Measurements from ENCODE around the gene CPM. TPM values are rescaled to one million over a fixed set of nuclear protein-coding genes. Genes with fewer than 3 reads are reported as not detected.

The CPM gene
- total RNA-seq: 32.5 TPM

DNA sequence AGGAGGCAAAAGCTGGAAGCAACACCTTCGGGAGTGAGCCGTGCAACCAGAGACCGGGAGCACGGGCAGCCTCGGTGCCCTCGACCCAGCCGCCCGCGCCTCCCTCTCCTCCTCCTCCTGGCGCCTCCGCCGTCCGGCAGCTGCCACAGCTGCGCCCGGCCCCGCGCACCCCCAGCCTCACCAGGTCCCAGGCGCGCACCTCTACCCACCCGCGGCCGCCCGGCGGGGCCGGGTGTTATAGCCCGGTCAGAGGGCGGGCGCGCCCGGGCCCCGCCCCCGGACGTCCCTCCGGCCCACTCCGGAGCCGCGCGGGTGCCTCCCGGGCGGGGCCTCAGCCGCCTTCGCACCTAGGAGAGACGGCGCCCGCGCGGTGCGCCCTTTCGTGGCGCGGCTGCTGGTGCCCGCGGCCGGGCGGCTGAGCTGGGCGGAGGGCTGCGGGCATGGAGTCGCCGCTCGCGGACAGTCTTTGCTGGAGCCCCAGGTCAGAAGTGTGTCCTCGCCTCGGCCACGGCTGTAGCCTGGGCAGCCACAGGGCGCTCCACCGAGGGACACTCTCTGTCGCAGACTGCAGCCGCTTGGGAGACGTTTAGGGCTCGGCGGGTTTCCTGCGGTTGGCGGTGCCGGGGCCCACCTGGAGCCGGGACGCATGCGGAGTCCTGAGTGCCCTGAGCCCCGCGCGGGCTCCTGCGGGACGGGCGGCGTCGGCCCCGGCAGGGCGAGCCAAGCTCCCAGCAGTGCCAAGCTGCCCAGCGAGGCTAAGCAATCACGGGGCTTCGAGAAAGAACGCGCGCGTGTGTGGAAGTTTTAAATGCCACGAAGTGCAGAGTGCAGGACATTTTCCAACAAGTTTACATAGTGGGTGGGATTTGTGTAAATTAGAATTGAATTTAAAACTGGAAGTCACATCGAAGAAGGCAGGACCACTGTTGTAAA is at the start of gene CPM:
CPM (minus strand) TSS at position 211 of the 933 bp plus-strand sequence. CDS start 334 bp downstream, outside the sequence.
- peak; percentile 79 for DNase-seq (ENCODE audit: low spot score)
- ATAC-seq: peak; percentile 95
- intact Hi-C loops (cut with DNase I): no loop called here

DNA sequence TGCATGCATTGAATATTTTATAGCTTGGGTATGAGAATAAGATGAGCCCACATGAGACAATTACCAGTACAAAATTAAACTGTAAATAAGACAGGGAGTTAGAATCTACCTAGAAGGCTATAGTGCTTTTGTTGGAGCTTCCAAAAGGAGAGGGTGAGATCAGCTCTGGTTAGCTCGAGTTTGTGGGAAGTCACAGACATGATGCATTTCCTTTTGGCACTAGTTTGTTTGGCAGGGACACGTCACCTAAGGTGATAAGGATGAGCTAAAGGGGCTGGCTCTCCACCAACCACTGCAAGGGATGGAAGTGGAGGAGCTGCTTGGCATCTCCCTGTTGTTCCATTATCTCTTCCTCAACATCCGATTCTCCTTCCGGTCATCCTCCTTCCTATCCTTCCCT is 48.5 kb upstream of the CPM start:
- intact Hi-C loops (cut with DNase I): no loop called here
- no peak for DNase-seq (ENCODE audit: low spot score)
- ATAC-seq: no peak

DNA sequence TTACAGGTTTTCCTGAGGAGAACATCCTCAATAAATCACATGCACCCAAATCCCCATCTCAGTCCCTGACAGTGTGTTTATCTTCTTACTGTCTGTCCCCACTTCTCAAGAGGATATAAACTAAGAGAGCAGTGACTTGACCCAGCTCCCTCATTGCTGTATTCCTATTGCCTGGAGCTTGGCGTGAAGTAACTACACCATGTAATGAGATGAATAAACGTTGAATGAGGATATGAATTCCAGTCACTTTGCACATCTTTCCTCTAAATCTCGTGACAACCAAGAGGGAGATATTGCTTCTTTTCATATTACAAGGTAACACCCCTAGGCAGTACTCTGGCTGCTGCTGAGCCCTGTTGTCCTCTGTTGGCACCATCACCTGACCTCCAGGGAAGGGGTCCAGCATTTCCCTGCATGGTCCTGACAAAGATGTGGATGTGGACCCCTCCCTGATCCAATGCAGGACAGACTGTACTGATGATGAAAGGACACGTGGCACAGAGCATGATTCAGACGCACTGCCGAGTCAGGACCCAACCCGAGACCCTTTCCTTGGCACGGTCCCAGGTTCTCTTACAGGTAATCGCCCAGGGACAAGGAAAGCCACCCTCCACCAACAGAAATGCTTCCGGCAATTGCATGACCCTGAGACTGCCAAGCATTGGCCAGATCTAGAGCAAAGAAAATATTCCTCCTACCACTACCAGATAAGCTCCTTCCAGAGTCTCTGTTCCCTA is 47.7 kb upstream of the CPM start:
- DNase-seq (ENCODE audit: low spot score): no peak
- ATAC-seq: no peak
- intact Hi-C loops (cut with DNase I): no loop called here

DNA sequence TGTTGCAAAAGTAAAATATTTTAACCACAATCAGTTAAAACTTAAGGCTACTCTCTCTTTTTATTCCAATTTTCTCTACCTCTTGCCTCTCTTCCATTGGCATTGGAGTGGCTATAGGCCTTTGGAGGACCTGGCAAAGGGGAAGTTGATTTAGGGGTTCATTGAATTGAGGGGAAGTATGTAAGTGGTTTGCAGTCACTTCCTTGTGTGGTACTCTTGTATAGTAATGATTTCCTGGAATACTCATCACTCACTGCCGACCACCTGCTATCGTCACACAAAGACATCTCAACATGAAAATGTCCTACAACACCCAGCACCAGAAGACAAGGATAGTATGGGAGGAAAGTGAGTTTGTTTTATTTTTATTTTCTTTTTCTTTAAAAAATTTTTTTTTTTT is 45.7 kb upstream of the CPM start:
- DNase-seq (ENCODE audit: low spot score): no peak
- peak; percentile 18 for ATAC-seq
- intact Hi-C loops (cut with DNase I): no loop called here

DNA sequence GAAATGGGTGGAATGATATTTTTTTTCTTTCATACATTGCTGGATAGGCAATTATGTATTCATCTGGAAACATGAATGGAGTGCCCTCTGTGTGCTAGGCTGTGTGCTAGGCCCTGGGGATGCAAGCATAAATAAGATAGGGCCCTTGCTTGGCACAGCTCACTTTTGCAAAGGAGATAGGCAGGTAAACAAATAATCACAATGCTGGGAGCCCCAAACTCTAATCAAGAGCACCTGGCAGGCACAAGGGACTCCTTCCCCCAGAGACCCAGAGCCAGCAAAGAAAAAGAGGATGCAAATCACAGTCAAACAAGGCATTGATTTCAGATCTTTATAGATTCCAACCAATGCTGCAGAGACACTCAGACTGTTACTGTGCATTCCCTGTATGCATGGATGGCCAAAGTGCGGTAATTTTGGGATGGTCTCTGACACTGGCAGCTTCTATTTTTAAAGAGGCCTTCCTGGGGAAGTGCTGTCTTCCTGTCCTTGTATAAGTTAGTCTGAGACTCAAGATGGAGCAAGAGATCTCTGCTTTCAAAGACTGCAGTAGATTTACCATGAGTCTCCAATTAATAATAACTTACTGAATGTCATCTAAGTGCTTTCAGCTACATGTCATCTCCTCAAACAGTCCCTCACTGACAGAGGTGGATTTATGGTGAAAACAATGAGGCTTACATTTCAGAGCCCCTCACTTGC is 45.1 kb upstream of the CPM start:
- ATAC-seq: peak; percentile 26
- DNase-seq (ENCODE audit: low spot score): no peak
- intact Hi-C loops (cut with DNase I): no loop called here

DNA sequence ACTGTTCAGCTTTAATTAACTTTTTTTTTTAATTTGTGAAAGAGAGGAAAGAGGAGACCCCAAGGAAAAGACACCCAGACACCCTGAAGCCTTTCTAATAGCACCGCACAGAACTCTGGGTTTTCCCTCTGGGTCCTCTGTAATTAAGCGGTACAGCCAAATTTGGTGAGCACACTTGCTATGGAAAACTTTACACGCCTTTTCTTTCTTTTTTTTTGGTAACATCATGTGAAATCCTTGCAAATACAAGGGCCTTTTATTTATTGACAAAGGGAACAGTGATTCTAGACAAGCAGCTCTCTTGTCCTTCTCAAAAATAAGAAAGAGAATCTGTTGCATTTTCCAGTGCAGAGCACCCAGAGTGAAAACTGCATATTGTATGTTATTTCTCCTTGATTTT is 44.4 kb upstream of the CPM start:
- intact Hi-C loops (cut with DNase I): no loop called here
- peak; percentile 85 for ATAC-seq
- DNase-seq (ENCODE audit: low spot score): no peak

DNA sequence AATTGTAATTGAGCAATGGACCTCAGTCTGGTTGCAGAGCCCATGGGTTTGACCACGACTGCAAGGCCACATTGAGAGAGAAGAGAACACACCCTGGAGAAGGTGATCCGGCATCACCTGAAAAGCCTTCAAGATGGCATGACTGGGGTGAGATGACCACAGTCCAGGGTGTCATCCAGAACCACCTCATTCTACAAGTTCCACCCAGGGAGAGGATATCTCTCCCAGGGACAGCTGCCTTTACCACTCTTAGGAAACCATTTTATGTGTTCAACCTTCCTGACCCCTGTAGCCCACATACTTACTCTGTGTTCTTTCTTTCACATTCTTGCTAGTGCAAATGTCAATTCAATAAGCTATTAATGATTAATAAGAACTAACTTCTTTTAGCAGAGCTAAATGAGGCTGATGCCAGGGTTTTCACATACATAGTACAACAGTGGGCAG is 43.4 kb upstream of the CPM start:
- ATAC-seq: no peak

DNA sequence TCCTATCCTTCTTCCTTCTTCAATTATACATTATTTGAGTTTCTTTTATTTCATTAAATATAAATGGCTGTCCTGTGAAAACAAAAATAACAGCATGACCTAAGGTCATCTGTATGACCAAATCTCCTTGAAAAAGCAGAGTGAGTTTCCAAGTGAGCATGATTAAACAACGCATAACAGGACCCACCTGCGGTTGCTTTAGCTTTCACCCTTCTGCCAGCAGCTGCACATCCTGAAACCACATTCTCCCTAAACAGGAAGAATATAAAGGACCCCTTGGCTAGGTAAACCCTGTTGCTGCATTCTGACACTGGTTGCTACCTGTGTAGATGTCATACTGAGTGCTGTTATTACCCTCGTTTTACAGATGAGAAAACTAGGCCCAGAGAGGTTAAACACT is 42.8 kb upstream of the CPM start:
- DNase-seq (ENCODE audit: low spot score): no peak
- ATAC-seq: no peak
- intact Hi-C loops (cut with DNase I): no loop called here

More for the DNA sequence above, 43.4 kb upstream of the CPM start:
- DNase-seq (ENCODE audit: low spot score): no peak
- intact Hi-C loops (cut with DNase I): no loop called here

DNA sequence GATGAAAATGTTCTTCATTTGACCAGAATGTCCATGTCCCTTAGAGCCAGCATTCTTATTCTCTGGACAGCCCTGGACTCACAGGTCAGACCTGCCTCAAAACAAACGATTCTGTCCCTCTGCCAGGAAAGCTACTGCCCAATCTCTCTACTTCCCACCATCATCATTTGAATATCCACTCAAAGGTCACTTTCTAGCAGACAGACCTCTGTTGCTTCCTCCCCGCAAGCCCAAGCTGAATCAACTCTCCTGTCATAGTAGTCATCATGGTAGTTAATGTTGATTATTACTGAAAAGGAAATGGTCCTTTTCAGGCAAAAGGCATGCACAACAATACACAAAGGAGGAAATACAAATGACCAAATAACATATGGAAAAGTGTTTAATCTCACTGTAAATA is 39.6 kb upstream of the CPM start:
- no peak for DNase-seq (ENCODE audit: low spot score)
- no peak for ATAC-seq
- intact Hi-C loops (cut with DNase I): no loop called here

DNA sequence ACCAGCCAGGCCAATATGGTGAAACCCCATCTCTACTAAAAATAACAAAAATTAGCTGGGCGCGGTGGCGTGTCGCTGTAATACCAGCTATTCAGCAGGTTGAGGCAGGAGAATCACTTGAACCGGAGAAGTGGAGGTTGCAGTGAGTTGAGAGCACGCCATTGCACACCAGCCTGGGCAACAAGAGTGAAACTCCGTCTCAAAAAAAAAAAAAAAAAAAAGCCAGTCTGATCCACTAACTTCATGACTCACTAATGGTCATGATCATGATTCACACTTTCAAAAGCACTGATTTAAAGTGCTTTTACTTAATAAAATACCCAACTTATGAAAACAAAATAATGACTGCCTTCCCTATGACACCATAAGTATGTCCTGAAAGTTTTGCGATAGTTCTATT is 38.4 kb upstream of the CPM start:
- ATAC-seq (no peak), DNase-seq (ENCODE audit: low spot score) (no peak)
- intact Hi-C loops (cut with DNase I): no loop called here

DNA sequence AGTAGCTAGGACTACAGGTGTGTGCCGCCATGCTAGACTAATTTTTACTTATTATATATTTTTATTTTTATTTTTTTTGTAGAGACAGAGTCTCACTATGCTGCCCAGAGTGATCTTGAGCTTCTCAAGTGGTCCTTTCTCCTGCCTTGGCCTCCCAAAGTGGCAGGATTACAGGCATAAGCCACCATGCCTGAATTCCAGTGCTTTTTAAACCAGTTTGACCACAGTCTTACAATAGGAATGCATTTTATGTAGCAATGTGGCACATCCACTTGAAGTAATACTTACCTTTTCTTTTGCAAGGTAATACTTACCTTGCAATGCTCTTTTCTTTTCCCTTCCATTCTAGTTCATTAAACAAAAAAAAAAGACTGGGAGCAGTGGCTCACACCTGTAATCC is 38.0 kb upstream of the CPM start:
- no peak for DNase-seq (ENCODE audit: low spot score)
- intact Hi-C loops (cut with DNase I): no loop called here
- ATAC-seq: no peak

DNA sequence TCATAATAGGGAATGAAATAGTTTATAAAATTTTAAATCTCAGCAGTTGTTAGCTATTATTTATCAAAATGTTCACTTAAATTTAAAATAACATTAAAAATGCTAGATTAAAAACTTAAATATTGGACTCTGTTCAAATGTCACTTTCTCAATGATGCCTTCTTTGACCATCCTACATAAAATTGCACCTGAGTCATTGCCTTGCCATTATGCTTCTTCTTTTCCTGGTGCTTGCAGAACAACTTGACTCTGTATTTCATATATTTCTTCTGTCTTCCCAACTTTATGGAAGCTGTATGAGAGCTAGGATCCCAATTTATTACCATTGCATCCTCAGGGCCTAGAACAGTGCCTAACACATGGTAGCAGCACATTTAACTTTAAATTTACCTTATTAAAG is 37.3 kb upstream of the CPM start:
- ATAC-seq (no peak), DNase-seq (ENCODE audit: low spot score) (no peak)
- intact Hi-C loops (cut with DNase I): no loop called here

DNA sequence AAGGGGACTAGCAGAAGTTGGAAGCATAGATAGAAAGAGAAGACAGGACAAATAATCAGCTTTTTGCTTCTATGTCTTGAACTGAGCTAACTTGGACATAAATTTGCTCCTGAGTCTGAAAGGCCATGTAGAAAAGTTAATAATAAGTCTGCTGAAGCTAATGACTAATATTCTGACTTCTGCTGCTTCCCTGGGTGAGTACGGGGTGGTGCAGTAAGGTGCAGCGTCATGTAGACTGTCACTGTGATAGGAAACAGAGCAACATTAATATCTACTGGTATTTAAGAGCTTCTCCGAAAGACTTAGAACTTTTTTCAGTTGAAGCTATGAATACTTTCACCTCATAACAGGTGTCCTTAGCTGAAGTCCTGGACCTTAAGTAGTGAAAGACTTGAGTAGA is 34.1 kb upstream of the CPM start:
- ATAC-seq: no peak
- intact Hi-C loops (cut with DNase I): no loop called here

DNA sequence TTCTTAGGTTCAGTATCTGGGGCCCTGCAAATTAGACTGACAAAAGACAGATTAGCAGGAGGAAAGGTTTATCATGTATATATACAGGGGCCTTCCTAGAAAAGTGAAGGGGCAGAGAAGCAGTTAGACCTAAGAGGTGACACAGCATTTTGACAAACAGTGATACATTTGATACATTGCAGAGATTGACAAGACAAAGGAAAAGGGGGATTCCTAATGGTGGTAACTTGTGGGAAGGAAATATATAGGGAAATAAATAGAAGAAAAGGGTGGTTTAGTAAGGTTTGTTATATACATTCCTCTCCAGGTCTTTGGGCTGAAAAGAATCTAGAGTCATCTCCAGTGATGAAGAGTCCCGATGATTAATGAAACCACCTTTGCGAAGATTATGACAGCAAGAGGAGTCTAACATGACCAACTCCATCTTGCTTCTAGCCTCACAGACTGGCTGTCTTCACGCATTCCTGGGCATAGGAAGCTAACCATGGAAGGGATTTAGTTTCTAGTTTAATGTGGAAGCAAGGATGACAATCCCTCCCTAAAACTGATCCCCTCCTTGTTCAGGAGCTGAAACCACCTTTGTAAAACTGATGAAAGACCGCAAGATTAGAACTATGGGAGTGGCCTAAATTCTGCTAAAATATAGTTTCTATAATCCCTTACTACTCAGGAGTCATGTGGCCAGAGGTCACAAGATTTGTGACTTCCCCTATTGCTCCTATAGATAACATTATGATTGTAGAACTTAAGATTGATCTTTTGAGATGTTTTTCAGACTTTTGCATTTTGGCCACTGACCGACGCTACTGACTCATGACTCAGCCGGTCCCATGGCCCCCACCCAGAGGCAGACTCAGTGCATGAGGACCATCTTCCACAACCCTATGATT is 31.1 kb upstream of the CPM start:
- no peak for ATAC-seq
- no peak for DNase-seq (ENCODE audit: low spot score)
- intact Hi-C loops (cut with DNase I): no loop called here

More for the DNA sequence above, 34.1 kb upstream of the CPM start:
- no peak for DNase-seq (ENCODE audit: low spot score)

DNA sequence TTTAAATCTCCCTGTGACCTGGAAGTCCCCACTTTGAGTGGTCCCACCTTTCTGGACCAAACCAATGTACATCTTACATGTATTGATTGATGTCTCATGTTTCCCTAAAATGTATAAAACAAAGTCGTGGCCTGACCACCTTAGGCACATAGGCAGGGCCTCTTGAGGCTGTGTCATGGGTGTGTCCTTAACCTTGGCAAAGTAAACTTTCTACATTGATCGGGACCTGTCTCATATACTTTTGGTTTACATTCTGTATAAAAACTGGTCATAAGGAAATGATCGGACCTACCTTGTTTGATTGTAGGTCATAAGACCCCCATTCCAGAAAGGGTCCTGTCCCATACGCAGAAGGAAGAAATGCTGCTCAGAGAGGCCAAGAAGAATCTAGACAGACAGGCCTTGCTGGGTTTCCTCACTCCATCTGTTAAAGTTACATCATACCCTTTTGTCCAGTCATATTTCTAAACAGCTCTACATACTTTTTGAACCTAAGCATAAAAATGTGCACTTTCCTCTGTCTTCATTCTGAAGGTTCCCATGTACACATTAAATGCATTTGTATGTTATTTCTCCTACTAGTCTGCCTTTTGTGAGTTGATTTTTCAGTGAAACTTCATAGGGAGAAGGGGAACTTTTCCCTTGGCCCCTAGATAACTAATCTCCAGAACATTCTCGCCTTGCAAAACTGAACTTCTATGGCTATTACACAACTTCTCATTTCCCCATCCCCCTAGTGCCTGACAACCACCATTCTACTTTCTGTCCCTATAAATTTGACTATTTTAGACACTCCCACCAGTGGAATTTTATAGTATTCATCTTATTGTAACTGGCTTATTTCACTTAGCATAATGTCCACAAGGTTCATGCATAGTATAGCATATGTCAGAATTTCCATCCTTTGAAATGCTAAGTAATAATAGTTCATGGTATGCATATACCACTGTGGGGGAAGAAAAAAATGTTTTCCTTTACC is 30.2 kb upstream of the CPM start:
- ATAC-seq: no peak
- DNase-seq (ENCODE audit: low spot score): no peak
- intact Hi-C loops (cut with DNase I): no loop called here

DNA sequence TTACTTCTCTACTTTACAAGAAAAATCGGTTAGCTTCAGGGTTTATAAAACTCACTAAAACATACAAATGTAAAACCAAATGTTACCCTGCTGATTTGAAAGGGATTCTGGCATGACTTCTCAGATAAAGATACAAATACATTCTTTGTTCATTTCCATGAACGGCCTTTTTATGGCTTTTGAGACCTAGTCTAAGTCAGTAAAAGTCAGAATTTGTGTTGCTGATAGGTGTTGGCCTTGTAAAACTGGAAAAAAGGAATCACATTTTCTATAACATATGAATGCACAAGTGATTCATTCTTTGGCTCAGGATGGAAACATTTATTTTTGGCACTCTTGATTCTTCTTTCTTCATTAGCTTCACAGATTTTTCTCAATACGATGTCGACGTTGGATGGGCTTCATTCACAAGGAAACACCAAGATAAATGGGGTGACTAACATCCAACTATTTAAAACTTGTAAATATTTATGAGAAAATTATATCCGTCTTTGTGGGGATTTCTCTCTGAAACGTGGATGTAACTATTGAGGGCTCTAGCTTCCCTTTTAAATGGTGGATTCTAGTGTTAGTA is 27.0 kb upstream of the CPM start:
- DNase-seq (ENCODE audit: low spot score): no peak
- no peak for ATAC-seq

DNA sequence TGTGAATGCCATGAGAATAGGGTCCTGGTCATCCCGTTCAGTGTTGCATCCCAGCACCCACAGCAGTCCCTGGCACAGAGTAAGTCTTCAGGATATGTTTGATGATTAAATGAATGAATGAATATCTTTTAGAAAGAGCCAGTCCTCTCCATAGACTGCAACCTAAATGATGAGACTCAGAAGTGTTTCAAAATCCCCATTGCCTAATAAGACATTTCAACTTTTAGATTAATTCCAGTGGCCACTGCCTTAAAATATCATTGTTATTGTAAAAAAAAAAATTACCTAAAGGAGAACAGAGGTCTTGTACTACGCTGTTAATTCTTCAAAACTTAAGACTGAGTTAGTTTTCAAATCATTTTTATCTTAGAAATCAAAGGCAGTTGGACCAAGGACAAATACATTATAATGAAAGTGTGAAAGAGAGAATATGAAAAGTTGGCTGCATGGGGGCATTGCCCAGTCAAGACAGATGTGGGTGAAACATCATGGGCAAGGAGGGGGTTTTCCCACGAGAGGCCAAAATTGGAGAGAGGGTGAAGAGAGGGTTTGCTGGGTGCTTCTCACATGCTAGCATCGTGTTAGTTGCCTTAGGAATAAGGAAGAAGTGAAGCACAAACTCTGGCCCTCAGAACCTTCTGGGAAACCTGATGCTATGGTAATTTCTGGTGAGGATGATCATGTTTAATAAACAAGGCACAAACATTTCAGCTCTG is 26.3 kb upstream of the CPM start:
- DNase-seq (ENCODE audit: low spot score) (no peak), ATAC-seq (no peak)
- intact Hi-C loops (cut with DNase I): no loop called here

More for the DNA sequence above, 27.0 kb upstream of the CPM start:
- intact Hi-C loops (cut with DNase I): no loop called here

Measured in sciatic nerve (tissue), 2 donors.